IMR-90 (cell line): ENCODE measurements around the gene MAN2A2. TPM values are rescaled to one million over a fixed set of nuclear protein-coding genes. Genes with fewer than 3 reads are reported as not detected.

Experiments
- ATAC-seq: fragments of 200-7000 bp; cut with Tn5 transposase; 2 replicates; pipeline ENCODE4 v1.9.1; 2020; ENCODE audit warnings: low read depth, mild to moderate bottlenecking, moderate library complexity
- BruUV-seq: library from RNA; stranded (reverse); fragments of 400-500 nt; replicated peaks from 2 replicates; lab custom pipeline; 2021; lab: Mats Ljungman, UMichigan
- CTCF ChIA-PET: fragments of 300-600 bp; formaldehyde crosslinking; extraction: SDS; loops from one replicate; lab custom pipeline; 2021; ENCODE audit warnings: antibody characterized with exemption; lab: Yijun Ruan, JAX
- POLR2A ChIA-PET: fragments of 300-600 bp; sonication (Branson Sonifier 250); formaldehyde crosslinking; loops from one replicate; lab custom pipeline; 2022; ENCODE audit warnings: antibody characterized with exemption; ENCODE audit not compliant: unreplicated experiment; lab: Charles Lee
- DNase-seq: peaks from one replicate; pipeline ENCODE4 v3.0.0; 2013
- H2AFZ ChIP-seq: replicated peaks from 2 replicates; pipeline ENCODE3; 2013; ENCODE audit warnings: low read length, mild to moderate bottlenecking; ENCODE audit not compliant: poor library complexity
- H2AK5ac ChIP-seq: 2 replicates; pipeline ENCODE4 v1.6.1; 2013; ENCODE audit warnings: low read depth, low read length, inconsistent platforms
- H2AK9ac ChIP-seq: replicated peaks from 2 replicates; pipeline ENCODE3; 2013; ENCODE audit warnings: mild to moderate bottlenecking, low read depth, low read length, moderate library complexity; ENCODE audit not compliant: poor library complexity
- H2BK120ac ChIP-seq: 2 replicates; pipeline ENCODE4 v1.6.1; 2013; ENCODE audit warnings: low read depth, low read length, inconsistent platforms
- H2BK15ac ChIP-seq: 3 replicates; pipeline ENCODE4 v1.6.1; 2013; ENCODE audit warnings: low read depth, low read length, inconsistent platforms
- H2BK20ac ChIP-seq: 2 replicates; pipeline ENCODE4 v1.6.1; 2013; ENCODE audit warnings: low read depth, mild to moderate bottlenecking, inconsistent platforms, low read length, moderate library complexity
- H2BK5ac ChIP-seq: 2 replicates; pipeline ENCODE4 v1.6.1; 2013; ENCODE audit warnings: mild to moderate bottlenecking, low read depth, low read length, inconsistent platforms; ENCODE audit not compliant: poor library complexity, severe bottlenecking
- H3K14ac ChIP-seq: replicated peaks from 2 replicates; pipeline ENCODE4 v1.6.1; 2013; ENCODE audit warnings: low read depth, low read length, inconsistent platforms
- H3K18ac ChIP-seq: 2 replicates; pipeline ENCODE4 v1.6.1; 2013; ENCODE audit warnings: low read depth, low read length, control low read depth
- H3K23ac ChIP-seq: 2 replicates; pipeline ENCODE4 v1.6.1; 2013; ENCODE audit warnings: low read depth, low read length, inconsistent platforms
- H3K27ac ChIP-seq: 2 replicates; pipeline ENCODE4 v1.5.1; 2013; ENCODE audit warnings: mild to moderate bottlenecking, control low read depth, low read length; ENCODE audit not compliant: insufficient read depth
- H3K27me3 ChIP-seq: 2 replicates; pipeline ENCODE4 v1.6.1; 2013; ENCODE audit warnings: low read length; ENCODE audit not compliant: control insufficient read depth, insufficient read depth
- H3K36me3 ChIP-seq: 2 replicates; pipeline ENCODE4 v1.6.1; 2013; ENCODE audit warnings: low read length, mixed read lengths; ENCODE audit not compliant: control insufficient read depth, insufficient read depth
- H3K4ac ChIP-seq: 2 replicates; pipeline ENCODE4 v1.6.1; 2013; ENCODE audit warnings: low read depth, low read length, inconsistent platforms
- H3K4me1 ChIP-seq: 2 replicates; pipeline ENCODE4 v1.6.1; 2013; ENCODE audit warnings: low read length, mixed read lengths; ENCODE audit not compliant: control insufficient read depth, insufficient read depth
- H3K4me2 ChIP-seq: 2 replicates; pipeline ENCODE4 v1.6.1; 2013; ENCODE audit warnings: low read depth, mild to moderate bottlenecking, control low read depth, low read length, moderate library complexity
- H3K4me3 ChIP-seq: 2 replicates; pipeline ENCODE4 v1.5.1; 2013; ENCODE audit warnings: low read depth, mild to moderate bottlenecking, control low read depth, low read length, moderate library complexity; ENCODE audit not compliant: insufficient read depth
- H3K56ac ChIP-seq: 2 replicates; pipeline ENCODE4 v1.6.1; 2013; ENCODE audit warnings: low read length, inconsistent platforms; ENCODE audit not compliant: insufficient read depth; ENCODE audit errors: extremely low read depth
- H3K79me1 ChIP-seq, 2 experiments: 2 replicates each; pipeline ENCODE4 v1.6.1; 2013; ENCODE audit warnings: low read length in 2 of 2, inconsistent platforms in 1 of 2, low read depth in 1 of 2
- H3K9ac ChIP-seq: 2 replicates; pipeline ENCODE4 v1.6.1; 2013; ENCODE audit warnings: low read depth, low read length, control low read depth
- H3K9me1 ChIP-seq: 2 replicates; pipeline ENCODE4 v1.6.1; 2013; ENCODE audit warnings: low read length, inconsistent platforms; ENCODE audit not compliant: insufficient read depth
- H3K9me3 ChIP-seq: 2 replicates; pipeline ENCODE4 v1.6.1; 2013; ENCODE audit warnings: low read length; ENCODE audit not compliant: control insufficient read depth, insufficient read depth
- H4K20me1 ChIP-seq: 2 replicates; pipeline ENCODE4 v1.6.1; 2013; ENCODE audit warnings: low read length, inconsistent platforms; ENCODE audit not compliant: insufficient read depth
- H4K5ac ChIP-seq: 2 replicates; pipeline ENCODE4 v1.6.1; 2013; ENCODE audit warnings: mild to moderate bottlenecking, low read depth, low read length, control low read depth
- H4K8ac ChIP-seq, 2 experiments: 2 replicates each; pipeline ENCODE4 v1.6.1; 2013; ENCODE audit warnings: low read depth in 2 of 2, low read length in 2 of 2, control low read depth in 1 of 2, inconsistent platforms in 1 of 2
- H4K91ac ChIP-seq: 2 replicates; pipeline ENCODE4 v1.6.1; 2013; ENCODE audit warnings: low read depth, low read length, inconsistent platforms; ENCODE audit not compliant: insufficient read depth
- BHLHE40 ChIP-seq: fragments of 150-350 bp; IDR thresholded peaks from 2 replicates; pipeline ENCODE4 v1.6.1; 2016; ENCODE audit warnings: mild to moderate bottlenecking, low read depth, low read length
- CEBPB ChIP-seq: IDR thresholded peaks from 2 replicates; pipeline ENCODE4 v1.6.1; 2012; ENCODE audit warnings: low read depth, low read length, improper control_type of control experiment
- CHD1 ChIP-seq: IDR thresholded peaks from 2 replicates; pipeline ENCODE4 v1.6.1; 2012; ENCODE audit warnings: low read depth, low read length, improper control_type of control experiment
- ELK1 ChIP-seq: fragments of 150-350 bp; IDR thresholded peaks from 2 replicates; pipeline ENCODE4 v1.6.1; 2016; ENCODE audit warnings: low read depth, mild to moderate bottlenecking, low read length, moderate library complexity, borderline replicate concordance
- MAFK ChIP-seq: IDR thresholded peaks from 2 replicates; pipeline ENCODE4 v1.6.1; 2012; ENCODE audit warnings: low read depth, low read length, improper control_type of control experiment
- MAZ ChIP-seq: IDR thresholded peaks from 2 replicates; pipeline ENCODE4 v1.6.1; 2012; ENCODE audit warnings: low read depth, mild to moderate bottlenecking, low read length, improper control_type of control experiment, moderate library complexity, borderline replicate concordance
- MXI1 ChIP-seq: IDR thresholded peaks from 2 replicates; pipeline ENCODE4 v1.6.1; 2012; ENCODE audit warnings: low read depth, mild to moderate bottlenecking, low read length, moderate library complexity, borderline replicate concordance
- NFE2L2 ChIP-seq: fragments of 150-350 bp; IDR thresholded peaks from 2 replicates; pipeline ENCODE4 v1.6.1; 2016; ENCODE audit warnings: low read depth, mild to moderate bottlenecking, low read length
- POLR2A ChIP-seq: IDR thresholded peaks from 2 replicates; pipeline ENCODE4 v1.6.1; 2012; ENCODE audit warnings: mild to moderate bottlenecking, low read depth, low read length
- RAD21 ChIP-seq: IDR thresholded peaks from 2 replicates; pipeline ENCODE4 v1.6.1; 2012; ENCODE audit warnings: low read length, improper control_type of control experiment
- RCOR1 ChIP-seq: IDR thresholded peaks from 2 replicates; pipeline ENCODE4 v1.6.1; 2012; ENCODE audit warnings: mild to moderate bottlenecking, low read length, improper control_type of control experiment; ENCODE audit not compliant: insufficient replicate concordance
- RFX5 ChIP-seq: IDR thresholded peaks from 2 replicates; pipeline ENCODE4 v1.8.0; 2012; ENCODE audit warnings: low read depth, mild to moderate bottlenecking, low read length, moderate library complexity
- USF2 ChIP-seq: fragments of 150-350 bp; IDR thresholded peaks from 2 replicates; pipeline ENCODE4 v1.6.1; 2017; ENCODE audit warnings: mild to moderate bottlenecking, antibody characterized with exemption, low read length, low read depth
- WGBS, 2 experiments: methylation state at CpG; one replicate each; pipeline versions ENCODE4 v1.1.5 to v1.1.7; 2013; ENCODE audit warnings: missing lambda C conversion rate in 2 of 2; ENCODE audit not compliant: insufficient read length in 1 of 2; ENCODE audit errors: extremely low coverage in 2 of 2; 5-methylcytosine and 5-hydroxymethylcytosine counted together
- dilution Hi-C: fragments of 300-500 bp; cut with HindIII; formaldehyde crosslinking; loops from one replicate; pipeline ENCODE4 v1.14.3; 2018; ENCODE audit warnings: low sequenced_read_pairs; ENCODE audit not compliant: unreplicated experiment
- in situ Hi-C: fragments of 300-500 bp; cut with MboI; formaldehyde crosslinking; loops from 3 replicates; pipeline ENCODE4 v1.14.3; 2019; ENCODE audit warnings: low sequenced_read_pairs, inconsistent platforms, mixed read lengths
- intact Hi-C: fragments of 100-400 bp; cut with micrococcal nuclease; formaldehyde crosslinking; loops from 2 replicates; pipeline ENCODE4 v1.10.0; 2022
- polyA plus RNA-seq, 3 experiments: library from polyadenylated mRNA; depleted of rRNA; stranded (reverse); fragments of >200 nt; gene quantifications; 2 replicates each; pipeline ENCODE4 v1.2.3, GENCODE V29; 2012; ENCODE audit warnings: low replicate concordance in 1 of 3
- total RNA-seq: library from RNA; depleted of rRNA; stranded (reverse); fragments of >200 nt; gene quantifications from 2 replicates; pipeline ENCODE4 v1.2.3, GENCODE V29; 2012

Gene MAN2A2
- total and polyA plus RNA-seq, 2 of the 4 experiments (the other 2 are of a cell fraction) = 3.4 to 52.5 TPM

- Histone ChIP-seq H3K27me3 (no peaks in the 10 kb centered on the region; the same call in 1 of the 2 replicates), H3K23ac (0 out of 2 replicates have a peak within 1 kb of the TSS, but pooled peaks have one; percentile 70), H2AK5ac (peak within 1 kb of the TSS; percentile 73), H3K56ac (no peak within 1 kb of the TSS), H2AK9ac (peak within 1 kb of the TSS; percentile 89), H3K79me1 (peaks cover 8 to 29% of the 10 kb centered on the region in 2 experiments; a peak in 3 of 4 replicates), H4K91ac (peak within 1 kb of the TSS; percentile 81), H3K14ac (peak within 1 kb of the TSS; percentile 73), H2AFZ (peak within 1 kb of the TSS; percentile 69), H3K4ac (peak within 1 kb of the TSS; percentile 74), H3K4me3 (no peak within 1 kb of the TSS), H3K9me3 (no peaks in the 10 kb centered on the region), H3K18ac (no peak within 1 kb of the TSS; the same call in 1 of the 2 replicates), H3K9ac (no peak within 1 kb of the TSS), H4K20me1 (peaks cover 7% of the 10 kb centered on the region), H2BK15ac (peak within 1 kb of the TSS; percentile 46; the same call in 1 of the 3 replicates), H3K36me3 (no peaks in the 10 kb centered on the region), H3K27ac (peak within 1 kb of the TSS; percentile 21; the same call in 1 of the 2 replicates), H2BK20ac (peak within 1 kb of the TSS; percentile 75), H2BK120ac (peak within 1 kb of the TSS; percentile 82), H3K4me2 (no peak within 1 kb of the TSS), H3K9me1 (peaks cover 8% of the 10 kb centered on the region), H2BK5ac (peak within 1 kb of the TSS; percentile 52), H4K5ac (peak within 1 kb of the TSS; percentile 2; the same call in 1 of the 2 replicates), H4K8ac (peak within 1 kb of the TSS; percentile 80 to 98), H3K4me1 (peaks cover 22% of the 10 kb centered on the region)
- POLR2A ChIA-PET = interaction anchor here (0.5 kb wide), 1 partner anchor 29 kb away, joined by 3 read pairs; no protein-coding TSS in a partner anchor
- in situ Hi-C loops = no loop called here
- WGBS, 2 experiments = 100% methylated on average over 2 of the region's 6 CpGs; no CpG with 5 or more reads in 1 of the 2 experiments
- no TSS peak for BruUV-seq
- no peak for DNase-seq
- dilution Hi-C loops = no loop called here
- no peak for TF ChIP-seq MAFK
- no peak for TF ChIP-seq USF2
- TF ChIP-seq POLR2A = no peak
- TF ChIP-seq RCOR1 = no peak
- TF ChIP-seq MAZ = no peak
- no peak for TF ChIP-seq RFX5
- no peak for TF ChIP-seq CHD1
- no peak for TF ChIP-seq ELK1
- TF ChIP-seq CEBPB = no peak
- no peak for TF ChIP-seq RAD21
- no peak for TF ChIP-seq BHLHE40
- no peak for TF ChIP-seq MXI1
- TF ChIP-seq NFE2L2 = no peak
- intact Hi-C loops = no loop called here
- CTCF ChIA-PET = interaction anchor here (0.6 kb wide), 2 partner anchors 10 to 124 kb away, joined by 3 read pairs; no protein-coding TSS in a partner anchor
- ATAC-seq = no peak
These were observed 34.8 kb upstream of the MAN2A2 start, which contains the start of gene FURIN for GRCh38 chr15:90868261-90868689. TSS of gene FURIN (plus strand) at chr15:90868588. CDS start at chr15:90875741, 7,153 bp downstream.
